Germinal center (tissue), 1 donor: ENCODE results near the gene CDH8.

Source experiments
- DNase-seq: peaks from one replicate; pipeline ENCODE4 v3.0.0; 2012; ENCODE audit warnings: mixed read lengths, low spot score

Gene CDH8

DNA sequence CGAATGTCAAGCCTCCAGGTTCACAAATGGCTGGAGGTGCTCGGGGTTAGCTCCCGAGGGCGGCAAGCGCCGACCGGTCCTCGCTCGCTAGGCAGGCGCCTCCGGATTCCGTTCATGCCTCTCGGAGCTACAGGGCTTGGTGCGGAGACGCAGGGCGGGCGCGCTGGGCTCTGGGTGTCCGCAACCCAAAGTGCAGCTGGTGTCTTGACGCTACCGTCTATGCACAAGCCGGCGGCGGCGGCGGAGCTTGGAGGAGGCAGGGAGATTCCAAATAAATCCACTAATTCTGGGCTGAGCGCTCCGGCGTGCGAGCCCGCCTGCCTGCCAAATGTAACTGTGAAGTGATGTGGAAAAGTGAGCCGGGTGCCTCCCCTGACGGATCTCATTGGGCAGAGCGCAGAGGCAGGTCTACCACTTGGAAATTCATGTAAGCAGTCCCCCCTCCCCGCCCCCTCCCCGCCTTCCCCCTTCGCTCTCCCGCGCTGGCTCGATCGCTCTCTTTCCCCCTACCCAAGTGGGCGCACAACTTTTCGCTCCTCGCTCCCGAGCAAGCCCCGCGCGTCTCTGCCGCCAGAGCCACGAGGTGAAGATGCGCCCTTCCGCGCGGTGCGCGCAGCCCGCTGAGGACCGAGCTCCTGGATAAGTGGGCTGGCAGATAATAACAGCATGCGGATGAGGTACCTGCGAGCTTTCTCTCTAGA lies at the start of gene CDH8:
Gene CDH8 (minus strand): TSS at position 338 of the 701 bp plus-strand sequence. CDS start 15,035 bp downstream, outside the sequence.
- no peak for DNase-seq

- no peak for DNase-seq
These were observed 43.0 kb upstream of the CDH8 start for GRCh38 chr16:62079236-62079635.

- no peak for DNase-seq
These were observed 41.8 kb upstream of the CDH8 start for GRCh38 chr16:62077998-62078397.

DNA sequence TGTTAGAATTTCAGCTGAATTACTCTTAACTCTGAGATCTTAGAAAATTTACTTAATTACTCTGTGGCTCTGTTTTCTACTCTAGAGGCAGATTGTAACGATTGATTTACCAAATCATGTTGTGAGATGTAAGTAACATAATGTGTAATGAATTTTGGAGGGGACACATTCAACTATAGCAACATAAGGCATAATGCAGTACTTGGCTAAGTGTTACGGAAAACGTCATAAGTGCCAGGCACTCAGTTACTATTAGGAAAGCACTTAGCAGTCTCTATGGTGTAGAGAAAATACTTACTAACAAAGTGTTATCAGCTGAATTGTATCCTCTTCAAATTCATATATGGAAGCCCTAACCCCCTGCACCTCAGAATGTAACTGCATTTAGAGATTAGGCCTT lies 40.6 kb upstream of the CDH8 start:
- no peak for DNase-seq

- no peak for DNase-seq
These were observed 32.5 kb upstream of the CDH8 start for GRCh38 chr16:62068747-62069146.

DNA sequence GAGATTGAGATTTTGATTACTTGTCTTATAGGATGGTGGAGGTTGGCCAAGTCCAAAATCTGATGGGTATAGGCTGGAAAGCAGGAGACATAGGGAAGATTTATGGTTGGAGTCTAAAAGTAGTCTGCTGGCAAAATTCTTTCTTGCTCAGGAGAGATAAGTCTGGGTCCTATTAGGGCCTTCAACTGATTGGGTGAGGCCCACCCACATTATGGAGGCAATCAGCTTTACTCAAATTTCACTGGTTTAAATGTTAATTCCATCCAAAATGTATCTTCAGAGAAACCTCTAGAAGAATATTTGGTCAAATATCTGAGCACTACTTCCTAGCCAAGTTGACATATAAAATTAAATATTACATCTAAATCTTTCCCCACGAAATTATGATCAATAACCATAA lies 31.7 kb upstream of the CDH8 start:
- no peak for DNase-seq

GRCh38 chr16:62067182-62067581 lies 30.9 kb upstream of the CDH8 start:
- no peak for DNase-seq

GRCh38 chr16:62066747-62067146 lies 30.5 kb upstream of the CDH8 start:
- no peak for DNase-seq

GRCh38 chr16:62064173-62064572 lies 27.9 kb upstream of the CDH8 start:
- no peak for DNase-seq

- no peak for DNase-seq
These were observed 23.9 kb upstream of the CDH8 start for GRCh38 chr16:62060089-62060488.

- DNase-seq = no peak
These were observed 23.3 kb upstream of the CDH8 start for GRCh38 chr16:62059527-62059926.

- DNase-seq = no peak
These were observed 22.2 kb upstream of the CDH8 start for GRCh38 chr16:62058412-62058811.

GRCh38 chr16:62051942-62052341 lies 15.7 kb upstream of the CDH8 start:
- DNase-seq = no peak

- no peak for DNase-seq
These were observed 14.6 kb upstream of the CDH8 start for GRCh38 chr16:62050793-62051192.

- no peak for DNase-seq
These were observed 10.6 kb upstream of the CDH8 start for GRCh38 chr16:62046801-62047200.

- DNase-seq = no peak
These were observed 5.2 kb upstream of the CDH8 start for GRCh38 chr16:62041401-62041800.

GRCh38 chr16:62038646-62039045 lies 2.4 kb upstream of the CDH8 start:
- no peak for DNase-seq

GRCh38 chr16:62038225-62038624 lies 2.0 kb upstream of the CDH8 start:
- no peak for DNase-seq

GRCh38 chr16:62036802-62037135 lies 531 bp upstream of the CDH8 start:
- no peak for DNase-seq

DNA sequence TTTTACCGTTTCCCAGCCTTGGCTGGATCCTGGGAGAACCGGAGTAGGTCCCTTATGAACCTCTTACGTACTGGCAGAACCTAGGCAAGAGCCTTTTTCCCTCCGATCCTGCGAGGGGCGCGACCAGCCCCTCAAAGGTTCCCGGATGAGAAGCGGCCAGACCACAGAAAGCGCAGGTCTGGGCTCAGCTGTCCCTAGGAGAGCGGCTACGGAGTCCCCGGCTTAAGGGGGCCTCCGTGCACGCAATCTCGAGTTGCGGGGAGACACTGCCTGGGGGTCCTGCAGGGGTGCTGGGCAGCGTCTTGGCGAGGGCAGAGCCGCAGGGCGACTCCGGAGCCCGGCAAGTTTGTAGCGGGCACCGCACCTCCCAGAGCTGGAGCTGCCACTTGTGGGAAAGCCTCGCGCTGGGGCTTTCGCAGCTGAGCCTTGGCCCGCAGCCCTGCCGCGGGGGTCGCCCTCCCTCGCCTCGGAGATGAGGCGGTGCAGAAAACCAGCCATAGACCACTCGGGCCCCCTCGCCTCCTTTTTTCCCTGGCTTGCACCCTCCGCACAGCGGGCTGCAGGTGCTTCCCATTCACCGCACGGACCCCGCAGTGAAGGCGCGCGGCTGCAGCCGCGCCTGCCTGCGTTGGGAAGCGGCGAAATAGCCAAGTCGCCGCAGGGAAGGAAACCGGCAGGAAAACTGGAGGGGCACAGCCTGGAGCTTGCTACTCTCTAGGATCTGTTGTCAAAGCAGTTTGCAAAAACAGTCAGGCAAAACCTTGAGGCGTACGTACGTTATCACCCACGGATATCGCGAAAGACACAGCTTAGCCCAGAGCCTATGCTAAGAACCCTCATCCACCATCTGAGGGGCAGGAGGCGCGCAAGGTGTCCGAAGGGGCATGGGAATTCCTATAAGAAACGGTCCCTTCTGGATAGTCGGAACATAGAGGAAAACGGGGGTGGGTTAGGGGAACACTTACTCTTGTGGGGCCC lies 834 bp downstream of the CDH8 start:
- DNase-seq = no peak

GRCh38 chr16:62034231-62035114 lies 1.8 kb downstream of the CDH8 start:
- no peak for DNase-seq

- DNase-seq = no peak
These were observed 3.2 kb downstream of the CDH8 start for GRCh38 chr16:62033065-62033464.
